ENCODE measurements around the gene NCF1.
"Not testable (repeated sequence)": the region's sequence is repeated elsewhere in the genome, so short reads cannot be mapped to it uniquely, and the experiment has no call there.

GRCh38 chr7:74756673-74757072 is 17.1 kb upstream of the NCF1 start:
- TF ChIP-seq, protein P1, sequence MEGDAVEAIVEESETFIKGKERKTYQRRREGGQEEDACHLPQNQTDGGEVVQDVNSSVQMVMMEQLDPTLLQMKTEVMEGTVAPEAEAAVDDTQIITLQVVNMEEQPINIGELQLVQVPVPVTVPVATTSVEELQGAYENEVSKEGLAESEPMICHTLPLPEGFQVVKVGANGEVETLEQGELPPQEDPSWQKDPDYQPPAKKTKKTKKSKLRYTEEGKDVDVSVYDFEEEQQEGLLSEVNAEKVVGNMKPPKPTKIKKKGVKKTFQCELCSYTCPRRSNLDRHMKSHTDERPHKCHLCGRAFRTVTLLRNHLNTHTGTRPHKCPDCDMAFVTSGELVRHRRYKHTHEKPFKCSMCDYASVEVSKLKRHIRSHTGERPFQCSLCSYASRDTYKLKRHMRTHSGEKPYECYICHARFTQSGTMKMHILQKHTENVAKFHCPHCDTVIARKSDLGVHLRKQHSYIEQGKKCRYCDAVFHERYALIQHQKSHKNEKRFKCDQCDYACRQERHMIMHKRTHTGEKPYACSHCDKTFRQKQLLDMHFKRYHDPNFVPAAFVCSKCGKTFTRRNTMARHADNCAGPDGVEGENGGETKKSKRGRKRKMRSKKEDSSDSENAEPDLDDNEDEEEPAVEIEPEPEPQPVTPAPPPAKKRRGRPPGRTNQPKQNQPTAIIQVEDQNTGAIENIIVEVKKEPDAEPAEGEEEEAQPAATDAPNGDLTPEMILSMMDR (IDR thresholded peaks at IDR 0.05 in 8 of 11, conservative IDR thresholded peaks at IDR 0.05 in 3 of 11) = not testable (repeated sequence)
- TF ChIP-seq POLR2A, POLR2AphosphoS5 (IDR thresholded peaks at IDR 0.05): not testable (repeated sequence)
